ENCODE data around the gene IPO8. TPM values are rescaled to one million over a fixed set of nuclear protein-coding genes. Genes with fewer than 3 reads are reported as not detected.

Gene IPO8
- total RNA-seq, 1 donor from 2014 or later, result 53.9 TPM

- Mint-ChIP-seq H3K27me3 (no peaks in the 10 kb centered on the region), H3K4me1 (ENCODE audit: unreplicated experiment) (no peaks in the 10 kb centered on the region), H3K36me3 (peaks cover 45% of the 10 kb centered on the region), H3K9me3 (no peaks in the 10 kb centered on the region), H3K4me3 (no peak overlapping the region), H3K27ac (no peak overlapping the region)
- no peak for DNase-seq (ENCODE audit: extremely low spot score, unreplicated experiment)
- TF ChIP-seq CTCF (conservative IDR thresholded peaks at IDR 0.05), result no peak
These were observed 12.1 kb upstream of the IPO8 start for GRCh38 chr12:30707613-30708342.

GRCh38 chr12:30706476-30706875, 10.8 kb upstream of the IPO8 start:
- Mint-ChIP-seq H3K9me3 (no peaks in the 10 kb centered on the region), H3K4me1 (ENCODE audit: unreplicated experiment) (no peaks in the 10 kb centered on the region), H3K4me3 (no peak overlapping the region), H3K36me3 (peaks cover 38% of the 10 kb centered on the region), H3K27ac (no peak overlapping the region), H3K27me3 (no peaks in the 10 kb centered on the region)
- no peak for TF ChIP-seq CTCF (conservative IDR thresholded peaks at IDR 0.05)
- no peak for DNase-seq (ENCODE audit: extremely low spot score, unreplicated experiment)

GRCh38 chr12:30701056-30701455, 5.4 kb upstream of the IPO8 start:
- H3K4me3 Mint-ChIP-seq, result no peak overlapping the region
- H3K27ac Mint-ChIP-seq, result no peak overlapping the region
- peaks cover 3% of the 10 kb centered on the region for H3K27me3 Mint-ChIP-seq
- no peak for TF ChIP-seq CTCF (conservative IDR thresholded peaks at IDR 0.05)
- DNase-seq (ENCODE audit: extremely low spot score, unreplicated experiment), result no peak
- no peaks in the 10 kb centered on the region for H3K9me3 Mint-ChIP-seq
- peaks cover 4% of the 10 kb centered on the region for H3K4me1 Mint-ChIP-seq (ENCODE audit: unreplicated experiment)
- H3K36me3 Mint-ChIP-seq, result peaks cover 5% of the 10 kb centered on the region

GRCh38 chr12:30700216-30700900, 4.7 kb upstream of the IPO8 start:
- Mint-ChIP-seq H3K27ac (no peak overlapping the region), H3K36me3 (peaks cover 3% of the 10 kb centered on the region), H3K9me3 (no peaks in the 10 kb centered on the region), H3K4me1 (ENCODE audit: unreplicated experiment) (peaks cover 6% of the 10 kb centered on the region), H3K27me3 (peaks cover 4% of the 10 kb centered on the region), H3K4me3 (no peak overlapping the region)
- DNase-seq (ENCODE audit: extremely low spot score, unreplicated experiment), result no peak
- TF ChIP-seq CTCF (conservative IDR thresholded peaks at IDR 0.05), result no peak

DNA sequence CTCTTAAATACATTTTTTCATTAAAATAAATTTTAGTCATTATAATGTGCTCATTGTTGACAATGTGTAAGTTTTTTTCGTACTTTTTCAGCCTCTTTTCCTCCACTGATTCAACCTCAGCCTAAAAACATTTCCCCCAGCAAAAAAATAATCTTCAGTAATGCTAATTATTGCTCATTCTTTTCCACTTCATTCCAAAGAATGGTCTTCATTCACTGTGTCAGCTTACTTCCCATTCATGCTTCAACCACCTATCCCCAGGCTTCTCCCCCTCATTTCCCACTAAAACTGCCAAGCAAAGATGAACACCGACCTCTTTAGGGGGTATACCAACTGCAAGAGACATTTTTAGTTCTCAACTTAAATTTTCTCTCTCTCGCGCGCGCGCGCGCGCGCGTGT, 2.7 kb upstream of the IPO8 start:
- H3K9me3 Mint-ChIP-seq, result no peaks in the 10 kb centered on the region
- TF ChIP-seq CTCF (conservative IDR thresholded peaks at IDR 0.05), result no peak
- H3K36me3 Mint-ChIP-seq, result no peaks in the 10 kb centered on the region
- no peak overlapping the region for H3K4me3 Mint-ChIP-seq
- peaks cover 4% of the 10 kb centered on the region for H3K27me3 Mint-ChIP-seq
- H3K27ac Mint-ChIP-seq, result no peak overlapping the region
- no peak for DNase-seq (ENCODE audit: extremely low spot score, unreplicated experiment)
- H3K4me1 Mint-ChIP-seq (ENCODE audit: unreplicated experiment), result peaks cover 12% of the 10 kb centered on the region

Data from type B pancreatic cell (in vitro differentiated cells).